HEK293 (cell line): ENCODE data around the gene SELENOM.

Source experiments
- CTCF ChIA-PET: fragments of 350-600 bp; formaldehyde crosslinking; extraction: SDS; loops from one replicate; lab custom pipeline; 2021; ENCODE audit warnings: antibody characterized with exemption; lab: Yijun Ruan, JAX
- POLR2A ChIA-PET: fragments of 300-600 bp; formaldehyde crosslinking; extraction: SDS; loops from one replicate; lab custom pipeline; 2020; ENCODE audit warnings: antibody characterized with exemption, inconsistent platforms; lab: Yijun Ruan, JAX
- H3K27ac ChIP-seq: fragments of 200-500 bp; sonication (Bioruptor generic); 2 replicates; pipeline ENCODE4 v1.5.1; 2014; ENCODE audit warnings: low read depth, low read length, control low read depth, inconsistent platforms; ENCODE audit errors: extremely low read depth
- H3K36me3 ChIP-seq, 2 experiments: fragments of 200-500 bp in 1 of 2; sonication (Bioruptor generic) in 1 of 2; 1 replicate in 1 of 2; 2 replicates in 1 of 2; pipeline ENCODE4 v1.5.1; 2014 to 2017; ENCODE audit warnings: inconsistent platforms in 2 of 2, low read length in 2 of 2; ENCODE audit not compliant: control insufficient read depth in 2 of 2, insufficient read depth in 1 of 2
- H3K4me1 ChIP-seq: fragments of 200-500 bp; sonication (Bioruptor generic); 2 replicates; pipeline ENCODE4 v1.5.1; 2014; ENCODE audit warnings: mild to moderate bottlenecking, low read length, inconsistent platforms; ENCODE audit not compliant: control insufficient read depth, insufficient read depth
- H3K4me3 ChIP-seq: 2 replicates; pipeline ENCODE4 v1.5.1; 2011; ENCODE audit warnings: low read depth, mild to moderate bottlenecking, control low read depth, low read length, moderate library complexity
- H3K9me3 ChIP-seq: fragments of 200-500 bp; sonication (Bioruptor generic); 2 replicates; pipeline ENCODE4 v1.5.1; 2014; ENCODE audit warnings: low read depth, low read length, inconsistent platforms; ENCODE audit not compliant: control insufficient read depth, insufficient read depth
- GLIS1 ChIP-seq: fragments of 450-650 bp; formaldehyde crosslinking; IDR thresholded peaks from 2 replicates; pipeline ENCODE4 v1.5.1; 2016; ENCODE audit warnings: missing biosample characterization, missing genetic modification characterization
- KLF10 ChIP-seq: fragments of 450-650 bp; IDR thresholded peaks from 2 replicates; pipeline ENCODE4 v1.5.1; 2018; ENCODE audit warnings: missing biosample characterization, mild to moderate bottlenecking, missing genetic modification characterization
- MZF1 ChIP-seq: fragments of 450-650 bp; formaldehyde crosslinking; IDR thresholded peaks from 2 replicates; pipeline ENCODE4 v1.5.1; 2017; ENCODE audit warnings: missing biosample characterization, missing genetic modification characterization, borderline replicate concordance
- SCRT2 ChIP-seq: fragments of 450-650 bp; formaldehyde crosslinking; IDR thresholded peaks from 2 replicates; pipeline ENCODE4 v1.5.1; 2016; ENCODE audit warnings: missing biosample characterization, missing genetic modification characterization
- ZBTB17 ChIP-seq: fragments of 450-650 bp; formaldehyde crosslinking; IDR thresholded peaks from 2 replicates; pipeline ENCODE4 v1.5.1; 2016; ENCODE audit warnings: missing biosample characterization, missing genetic modification characterization
- ZFHX2 ChIP-seq: fragments of 450-650 bp; formaldehyde crosslinking; conservative IDR thresholded peaks from 2 replicates; pipeline ENCODE4 v1.5.1; 2016; ENCODE audit warnings: missing biosample characterization, missing genetic modification characterization
- ZIC2 ChIP-seq: fragments of 450-650 bp; formaldehyde crosslinking; IDR thresholded peaks from 2 replicates; pipeline ENCODE4 v1.5.1; 2016; ENCODE audit warnings: missing biosample characterization, missing genetic modification characterization
- ZNF10 ChIP-seq: fragments of 450-650 bp; formaldehyde crosslinking; IDR thresholded peaks from 2 replicates; pipeline ENCODE4 v1.5.1; 2017; ENCODE audit warnings: missing biosample characterization, missing genetic modification characterization
- ZNF121 ChIP-seq: fragments of 450-650 bp; formaldehyde crosslinking; IDR thresholded peaks from 2 replicates; pipeline ENCODE4 v1.5.1; 2016; ENCODE audit warnings: missing biosample characterization, missing genetic modification characterization
- ZNF169 ChIP-seq: fragments of 450-650 bp; formaldehyde crosslinking; IDR thresholded peaks from 2 replicates; pipeline ENCODE4 v1.5.1; 2016; ENCODE audit warnings: missing biosample characterization, missing genetic modification characterization
- ZNF416 ChIP-seq: fragments of 450-650 bp; formaldehyde crosslinking; IDR thresholded peaks from 2 replicates; pipeline ENCODE4 v1.5.1; 2016; ENCODE audit warnings: missing biosample characterization, missing genetic modification characterization
- ZNF701 ChIP-seq: fragments of 450-650 bp; formaldehyde crosslinking; IDR thresholded peaks from 2 replicates; pipeline ENCODE4 v1.5.1; 2016; ENCODE audit warnings: missing biosample characterization, missing genetic modification characterization
- ZSCAN23 ChIP-seq: fragments of 450-650 bp; formaldehyde crosslinking; IDR thresholded peaks from 2 replicates; pipeline ENCODE4 v1.5.1; 2016; ENCODE audit warnings: missing biosample characterization, missing genetic modification characterization
- TF ChIP-seq, protein P1 (sequence below): fragments of 450-650 bp; formaldehyde crosslinking; IDR thresholded peaks from 2 replicates; pipeline ENCODE4 v1.5.1; 2016; ENCODE audit warnings: missing biosample characterization, missing genetic modification characterization
- TF ChIP-seq, protein P2 (sequence below): fragments of 450-650 bp; formaldehyde crosslinking; IDR thresholded peaks from 2 replicates; pipeline ENCODE4 v1.5.1; 2017; ENCODE audit warnings: missing biosample characterization, missing genetic modification characterization
- TF ChIP-seq, protein P3 (sequence below): fragments of 450-650 bp; formaldehyde crosslinking; IDR thresholded peaks from 2 replicates; pipeline ENCODE4 v1.5.1; 2016; ENCODE audit warnings: missing biosample characterization, missing genetic modification characterization, low read depth
- TF ChIP-seq, protein P4 (sequence below): fragments of 450-650 bp; formaldehyde crosslinking; IDR thresholded peaks from 2 replicates; pipeline ENCODE4 v1.5.1; 2017; ENCODE audit warnings: missing biosample characterization, missing genetic modification characterization

SELENOM gene

DNA sequence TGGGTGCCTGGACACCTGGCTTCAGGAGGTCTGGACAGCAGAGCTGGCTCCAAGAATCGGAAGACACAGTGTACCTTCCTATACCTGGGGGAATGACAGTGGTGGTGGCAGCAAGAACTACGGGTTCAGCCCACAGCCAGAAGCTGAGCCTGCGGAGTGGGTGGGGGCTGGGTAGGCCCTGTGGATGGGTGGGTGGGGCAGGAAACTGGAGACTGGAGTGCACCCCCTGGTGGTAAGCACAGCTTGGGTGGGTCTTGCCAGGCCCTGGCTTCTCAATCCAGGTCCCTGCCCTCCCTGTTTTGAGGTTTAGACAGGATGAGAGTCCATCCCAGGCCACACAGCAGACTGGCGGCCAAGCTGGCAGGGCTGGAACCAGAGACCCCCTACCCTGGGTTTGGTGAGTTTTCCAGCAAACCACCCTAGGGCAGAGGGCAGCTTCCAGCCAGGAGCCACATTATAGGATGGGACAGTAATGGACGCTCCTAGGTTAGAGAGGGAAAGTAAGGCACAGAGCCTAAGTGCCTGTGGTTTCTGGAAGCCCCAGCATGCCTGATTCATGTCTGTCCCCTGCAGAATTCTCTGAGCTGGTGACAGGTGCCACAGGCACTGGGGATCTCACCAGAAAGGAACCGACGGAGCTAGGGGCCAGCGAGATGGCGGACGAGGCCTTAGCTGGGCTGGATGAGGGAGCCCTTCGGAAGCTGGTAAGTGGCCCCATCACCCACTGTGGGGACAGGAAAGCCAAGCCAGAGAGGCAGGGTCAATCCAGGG is 24.6 kb downstream of the SELENOM start (continued):
- TF ChIP-seq ZFHX2, result peak; percentile 73

GRCh38 chr22:31081963-31082605 is 25.3 kb downstream of the SELENOM start:
- ChIA-PET CTCF (interaction anchor here (0.5 to 3.1 kb wide), 19 partner anchors 9 to 319 kb away, joined by 3 to 14 read pairs (median 3); partner anchors contain the start of genes MORC2 and TUG1), POLR2A (interaction anchor here (1.0 to 1.8 kb wide), 4 partner anchors 10 to 113 kb away, joined by 3 to 15 read pairs (median 6); partner anchors contain the start of genes MORC2 and SELENOM)
- peaks cover 0 to 16% of the 10 kb centered on the region in 2 experiments; a peak in 1 of 3 replicates for H3K36me3 ChIP-seq
- no peak overlapping the region for H3K27ac ChIP-seq
- no peak overlapping the region; the same call in 1 of the 2 replicates for H3K4me3 ChIP-seq
- no peak for TF ChIP-seq KLF10 (tag by site-specific recombination)
- no peak for TF ChIP-seq MZF1 (tag by site-specific recombination)
- TF ChIP-seq, protein P1, sequence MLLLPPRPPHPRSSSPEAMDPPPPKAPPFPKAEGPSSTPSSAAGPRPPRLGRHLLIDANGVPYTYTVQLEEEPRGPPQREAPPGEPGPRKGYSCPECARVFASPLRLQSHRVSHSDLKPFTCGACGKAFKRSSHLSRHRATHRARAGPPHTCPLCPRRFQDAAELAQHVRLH (tag by site-specific recombination), result no peak
- TF ChIP-seq, protein P2, sequence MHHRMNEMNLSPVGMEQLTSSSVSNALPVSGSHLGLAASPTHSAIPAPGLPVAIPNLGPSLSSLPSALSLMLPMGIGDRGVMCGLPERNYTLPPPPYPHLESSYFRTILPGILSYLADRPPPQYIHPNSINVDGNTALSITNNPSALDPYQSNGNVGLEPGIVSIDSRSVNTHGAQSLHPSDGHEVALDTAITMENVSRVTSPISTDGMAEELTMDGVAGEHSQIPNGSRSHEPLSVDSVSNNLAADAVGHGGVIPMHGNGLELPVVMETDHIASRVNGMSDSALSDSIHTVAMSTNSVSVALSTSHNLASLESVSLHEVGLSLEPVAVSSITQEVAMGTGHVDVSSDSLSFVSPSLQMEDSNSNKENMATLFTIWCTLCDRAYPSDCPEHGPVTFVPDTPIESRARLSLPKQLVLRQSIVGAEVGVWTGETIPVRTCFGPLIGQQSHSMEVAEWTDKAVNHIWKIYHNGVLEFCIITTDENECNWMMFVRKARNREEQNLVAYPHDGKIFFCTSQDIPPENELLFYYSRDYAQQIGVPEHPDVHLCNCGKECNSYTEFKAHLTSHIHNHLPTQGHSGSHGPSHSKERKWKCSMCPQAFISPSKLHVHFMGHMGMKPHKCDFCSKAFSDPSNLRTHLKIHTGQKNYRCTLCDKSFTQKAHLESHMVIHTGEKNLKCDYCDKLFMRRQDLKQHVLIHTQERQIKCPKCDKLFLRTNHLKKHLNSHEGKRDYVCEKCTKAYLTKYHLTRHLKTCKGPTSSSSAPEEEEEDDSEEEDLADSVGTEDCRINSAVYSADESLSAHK (tag by site-specific recombination), result no peak
- TF ChIP-seq, protein P3, sequence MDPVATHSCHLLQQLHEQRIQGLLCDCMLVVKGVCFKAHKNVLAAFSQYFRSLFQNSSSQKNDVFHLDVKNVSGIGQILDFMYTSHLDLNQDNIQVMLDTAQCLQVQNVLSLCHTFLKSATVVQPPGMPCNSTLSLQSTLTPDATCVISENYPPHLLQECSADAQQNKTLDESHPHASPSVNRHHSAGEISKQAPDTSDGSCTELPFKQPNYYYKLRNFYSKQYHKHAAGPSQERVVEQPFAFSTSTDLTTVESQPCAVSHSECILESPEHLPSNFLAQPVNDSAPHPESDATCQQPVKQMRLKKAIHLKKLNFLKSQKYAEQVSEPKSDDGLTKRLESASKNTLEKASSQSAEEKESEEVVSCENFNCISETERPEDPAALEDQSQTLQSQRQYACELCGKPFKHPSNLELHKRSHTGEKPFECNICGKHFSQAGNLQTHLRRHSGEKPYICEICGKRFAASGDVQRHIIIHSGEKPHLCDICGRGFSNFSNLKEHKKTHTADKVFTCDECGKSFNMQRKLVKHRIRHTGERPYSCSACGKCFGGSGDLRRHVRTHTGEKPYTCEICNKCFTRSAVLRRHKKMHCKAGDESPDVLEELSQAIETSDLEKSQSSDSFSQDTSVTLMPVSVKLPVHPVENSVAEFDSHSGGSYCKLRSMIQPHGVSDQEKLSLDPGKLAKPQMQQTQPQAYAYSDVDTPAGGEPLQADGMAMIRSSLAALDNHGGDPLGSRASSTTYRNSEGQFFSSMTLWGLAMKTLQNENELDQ (tag by site-specific recombination), result no peak
- TF ChIP-seq ZNF121, result no peak
- 0 out of 2 replicates have a peak, but pooled peaks have one; percentile 33 for TF ChIP-seq ZIC2 (tag by site-specific recombination)
- peak; percentile 44; the same call in 1 of the 2 replicates for TF ChIP-seq SCRT2 (tag by site-specific recombination)
- TF ChIP-seq, protein P4, sequence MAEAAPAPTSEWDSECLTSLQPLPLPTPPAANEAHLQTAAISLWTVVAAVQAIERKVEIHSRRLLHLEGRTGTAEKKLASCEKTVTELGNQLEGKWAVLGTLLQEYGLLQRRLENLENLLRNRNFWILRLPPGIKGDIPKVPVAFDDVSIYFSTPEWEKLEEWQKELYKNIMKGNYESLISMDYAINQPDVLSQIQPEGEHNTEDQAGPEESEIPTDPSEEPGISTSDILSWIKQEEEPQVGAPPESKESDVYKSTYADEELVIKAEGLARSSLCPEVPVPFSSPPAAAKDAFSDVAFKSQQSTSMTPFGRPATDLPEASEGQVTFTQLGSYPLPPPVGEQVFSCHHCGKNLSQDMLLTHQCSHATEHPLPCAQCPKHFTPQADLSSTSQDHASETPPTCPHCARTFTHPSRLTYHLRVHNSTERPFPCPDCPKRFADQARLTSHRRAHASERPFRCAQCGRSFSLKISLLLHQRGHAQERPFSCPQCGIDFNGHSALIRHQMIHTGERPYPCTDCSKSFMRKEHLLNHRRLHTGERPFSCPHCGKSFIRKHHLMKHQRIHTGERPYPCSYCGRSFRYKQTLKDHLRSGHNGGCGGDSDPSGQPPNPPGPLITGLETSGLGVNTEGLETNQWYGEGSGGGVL (tag by site-specific recombination), result peak; percentile 16; the same call in 1 of the 2 replicates
- TF ChIP-seq ZNF701 (tag by site-specific recombination), result no peak
- no peak for TF ChIP-seq ZNF169
- TF ChIP-seq ZNF10 (tag by site-specific recombination), result no peak
- no peak for TF ChIP-seq ZBTB17 (tag by site-specific recombination)
- no peak for TF ChIP-seq ZNF416 (tag by site-specific recombination)
- no peak for TF ChIP-seq ZSCAN23 (tag by site-specific recombination)
- TF ChIP-seq GLIS1, result peak; percentile 28; the same call in 1 of the 2 replicates
- H3K9me3 ChIP-seq, result no peaks in the 10 kb centered on the region
- H3K4me1 ChIP-seq, result peaks cover 3% of the 10 kb centered on the region; the same call in 1 of the 2 replicates
